ENCODE results near the gene OXT. TPM values are rescaled to one million over a fixed set of nuclear protein-coding genes. Genes with fewer than 3 reads are reported as not detected.

The OXT gene
- not detected in 2 replicates for total RNA-seq

DNA sequence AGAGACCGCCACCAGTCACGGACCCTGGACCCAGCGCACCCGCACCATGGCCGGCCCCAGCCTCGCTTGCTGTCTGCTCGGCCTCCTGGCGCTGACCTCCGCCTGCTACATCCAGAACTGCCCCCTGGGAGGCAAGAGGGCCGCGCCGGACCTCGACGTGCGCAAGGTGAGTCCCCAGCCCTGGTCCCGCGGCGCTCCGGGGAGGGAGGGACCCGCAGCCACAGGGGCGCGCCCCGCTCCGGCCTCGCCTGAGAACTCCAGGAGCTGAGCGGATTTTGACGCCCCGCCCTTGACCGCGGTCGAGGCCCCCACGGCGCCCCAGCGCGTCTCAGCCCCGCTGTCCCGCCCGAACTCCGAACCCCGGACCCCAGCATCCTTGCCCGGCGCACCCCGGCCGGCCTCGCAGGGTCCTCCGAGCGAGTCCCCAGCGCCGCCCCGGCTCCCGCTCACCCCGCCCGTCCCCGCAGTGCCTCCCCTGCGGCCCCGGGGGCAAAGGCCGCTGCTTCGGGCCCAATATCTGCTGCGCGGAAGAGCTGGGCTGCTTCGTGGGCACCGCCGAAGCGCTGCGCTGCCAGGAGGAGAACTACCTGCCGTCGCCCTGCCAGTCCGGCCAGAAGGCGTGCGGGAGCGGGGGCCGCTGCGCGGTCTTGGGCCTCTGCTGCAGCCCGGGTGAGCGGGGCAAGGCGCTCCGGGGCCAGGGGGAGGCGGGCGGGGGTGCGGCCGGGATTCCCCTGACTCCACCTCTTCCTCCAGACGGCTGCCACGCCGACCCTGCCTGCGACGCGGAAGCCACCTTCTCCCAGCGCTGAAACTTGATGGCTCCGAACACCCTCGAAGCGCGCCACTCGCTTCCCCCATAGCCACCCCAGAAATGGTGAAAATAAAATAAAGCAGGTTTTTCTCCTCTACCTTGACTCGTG, at the start of gene OXT:
OXT (plus strand) TSS at position 11 of the 920 bp plus-strand sequence; CDS start at position 47, 36 bp downstream.

DNA sequence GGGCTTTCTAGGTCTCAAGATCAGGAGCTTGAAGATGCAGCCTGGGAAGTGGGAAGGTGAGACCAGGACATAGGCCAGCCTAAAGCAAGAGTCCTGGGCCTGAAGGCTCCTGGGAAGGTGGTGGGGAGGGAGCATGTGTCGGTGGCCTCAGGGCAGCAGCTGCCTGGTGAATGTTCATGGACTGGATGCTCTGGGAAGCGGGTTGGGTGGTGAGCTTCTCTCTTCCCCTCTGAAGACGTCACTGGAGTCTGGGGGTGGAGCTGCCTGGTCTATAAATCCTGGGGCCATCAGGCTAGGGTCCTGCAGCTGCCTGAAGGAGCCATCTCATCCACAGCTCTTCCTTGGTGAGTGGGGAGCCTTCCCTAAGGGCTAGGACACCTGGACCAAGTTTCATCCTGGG, 28.1 kb upstream of the OXT start, which contains the start of gene GNRH2:
GNRH2 (plus strand) TSS at position 301 of the 400 bp plus-strand sequence. CDS start 793 bp downstream, outside the sequence.

DNA sequence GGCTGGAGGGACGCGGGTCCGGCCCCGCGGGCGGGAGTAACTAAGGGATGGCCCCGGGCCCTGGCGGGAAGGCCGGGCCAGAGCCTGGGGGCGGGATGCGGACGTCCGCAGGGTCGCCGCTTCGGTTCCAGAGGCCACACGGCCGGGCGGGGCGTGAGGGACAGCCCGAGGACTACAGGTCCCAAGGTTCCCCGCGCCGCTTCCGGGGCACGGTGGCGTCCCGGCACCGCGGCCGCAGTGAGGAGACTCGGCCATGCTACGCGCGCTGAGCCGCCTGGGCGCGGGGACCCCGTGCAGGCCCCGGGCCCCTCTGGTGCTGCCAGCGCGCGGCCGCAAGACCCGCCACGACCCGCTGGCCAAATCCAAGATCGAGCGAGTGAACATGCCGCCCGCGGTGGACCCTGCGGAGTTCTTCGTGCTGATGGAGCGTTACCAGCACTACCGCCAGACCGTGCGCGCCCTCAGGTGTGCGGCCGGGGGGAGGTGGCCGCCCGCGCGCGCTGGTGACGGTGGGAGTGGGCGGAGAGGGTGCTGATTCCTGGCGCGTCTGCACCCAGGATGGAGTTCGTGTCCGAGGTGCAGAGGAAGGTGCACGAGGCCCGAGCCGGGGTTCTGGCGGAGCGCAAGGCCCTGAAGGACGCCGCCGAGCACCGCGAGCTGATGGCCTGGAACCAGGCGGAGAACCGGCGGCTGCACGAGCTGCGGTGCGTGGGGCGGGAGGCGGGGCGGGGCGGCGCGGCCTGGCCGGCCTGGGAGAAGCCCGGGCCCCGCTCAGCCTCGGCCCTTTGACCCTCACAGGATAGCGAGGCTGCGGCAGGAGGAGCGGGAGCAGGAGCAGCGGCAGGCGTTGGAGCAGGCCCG, 25.4 kb upstream of the OXT start, which contains the start of gene MRPS26:
MRPS26 (plus strand) TSS at position 237 of the 861 bp plus-strand sequence; CDS start at position 254, 17 bp downstream.

DNA sequence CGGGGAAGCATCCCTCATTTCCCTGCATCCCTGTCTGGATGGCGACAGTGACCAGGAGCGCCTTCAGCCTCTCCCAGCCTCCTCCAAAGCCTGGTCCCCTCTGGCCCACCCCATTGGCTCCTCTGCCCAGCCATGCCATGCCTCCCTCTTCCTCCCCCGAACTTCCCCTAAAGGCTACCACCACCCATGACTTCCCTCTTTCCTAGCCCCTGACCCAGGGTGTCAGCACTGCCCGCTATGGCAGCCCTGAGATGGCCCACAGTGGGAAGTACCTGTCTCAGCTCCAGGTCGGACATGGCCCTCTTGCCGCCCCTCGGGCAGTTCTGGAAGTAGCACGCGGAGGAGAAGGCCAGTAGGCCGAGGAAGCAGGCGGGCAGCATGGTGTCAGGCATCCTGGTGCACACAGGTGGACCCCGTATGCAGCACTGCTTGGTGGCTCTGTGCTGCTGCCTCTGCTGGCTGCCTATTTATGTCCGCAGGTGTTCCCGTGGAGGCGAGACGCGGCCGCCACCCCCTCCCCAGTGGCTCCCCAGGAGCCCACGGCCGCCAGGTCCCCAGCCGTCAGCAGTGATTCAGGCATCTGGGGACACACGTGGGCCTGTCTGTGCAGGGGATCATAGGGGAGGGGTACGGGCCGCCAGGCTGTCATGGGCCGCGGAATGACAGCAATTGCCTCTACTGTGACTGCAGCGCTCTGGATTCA, 13.0 kb downstream of the OXT start, which contains the start of gene AVP:
AVP (minus strand) TSS at position 442 of the 703 bp plus-strand sequence; CDS start at position 392, 50 bp downstream.

Other genes with a start within 250 kb of the OXT start
- gene PCED1A, start 231.0 kb upstream of the OXT start, total RNA-seq, result 39.0 and 54.6 TPM in 2 replicates
- 30.6 and 42.0 TPM in 2 replicates for gene VPS16, start 230.9 kb upstream of the OXT start, total RNA-seq
- 29.1 and 35.5 TPM in 2 replicates for gene PTPRA, start 198.1 kb upstream of the OXT start, total RNA-seq
- 0.39 TPM in 1 of 2 replicates, not detected in the other for gene GNRH2, start 28.0 kb upstream of the OXT start, total RNA-seq
- gene MRPS26, start 25.6 kb upstream of the OXT start, total RNA-seq, result 21.6 and 27.7 TPM in 2 replicates
- gene AVP, start 13.1 kb downstream of the OXT start, total RNA-seq, result not detected in 2 replicates
- gene FASTKD5, start 88.2 kb downstream of the OXT start, total RNA-seq, result 12.6 and 16.8 TPM in 2 replicates
- gene UBOX5, start 88.2 kb downstream of the OXT start, total RNA-seq, result 6.3 TPM in 2 replicates
- 6.1 and 6.7 TPM in 2 replicates for gene LZTS3, start 101.9 kb downstream of the OXT start, total RNA-seq
- gene DDRGK1, start 133.1 kb downstream of the OXT start, total RNA-seq, result 16.1 and 17.3 TPM in 2 replicates
- gene ITPA, start 137.9 kb downstream of the OXT start, total RNA-seq, result 25.1 and 34.5 TPM in 2 replicates
- gene SLC4A11, start 167.6 kb downstream of the OXT start, total RNA-seq, result 1.6 and 2.2 TPM in 2 replicates

Data from placental epithelial cell (primary cell).